Stomach (tissue), 9 donors: Measurements from ENCODE around the gene RPS6KA1. TPM values are rescaled to one million over a fixed set of nuclear protein-coding genes. Genes with fewer than 3 reads are reported as not detected.
A peak's percentile ranks its signal among the peaks of the same experiment; 100 is the strongest.
"Not testable (repeated sequence)": the region's sequence is repeated elsewhere in the genome, so short reads cannot be mapped to it uniquely, and the experiment has no call there.

Experiments used
- DNase-seq, 2 donors: peaks; one replicate each; pipeline versions ENCODE4 v3.0.0 to v3.0.0-alpha.2; 2013 to 2019
- H3K27ac ChIP-seq, 5 donors: fragments of 200-600 bp in 4 of 5; sonication (generic) in 4 of 5; one replicate each; pipeline ENCODE4 v1.5.1; 2013 to 2019; ENCODE audit warnings: mild to moderate bottlenecking in 1 of 5, moderate library complexity in 1 of 5
- H3K27me3 ChIP-seq, 3 donors: fragments of 200-600 bp; sonication (generic); one replicate each; pipeline ENCODE4 v1.5.1; 2017 to 2019; ENCODE audit warnings: mixed run types in 1 of 3
- H3K36me3 ChIP-seq, 4 donors: fragments of 200-600 bp; sonication (generic); 1 replicate in 3 of 4; 2 replicates in 1 of 4; pipeline ENCODE4 v1.5.1; 2016 to 2019
- H3K4me1 ChIP-seq, 4 donors: fragments of 200-600 bp; sonication (generic); one replicate each; pipeline ENCODE4 v1.5.1; 2016 to 2019
- H3K4me3 ChIP-seq, 4 donors: fragments of 200-600 bp; sonication (generic) in 3 of 4; one replicate each; pipeline ENCODE4 v1.5.1; 2016 to 2019; ENCODE audit warnings: mild to moderate bottlenecking in 1 of 4
- H3K9me3 ChIP-seq, 4 donors: fragments of 200-600 bp; sonication (generic); one replicate each; pipeline ENCODE4 v1.5.1; 2016 to 2019
- EP300 ChIP-seq: sonication (generic); formaldehyde crosslinking; IDR thresholded peaks from one replicate; pipeline ENCODE4 v1.6.1; 2017; ENCODE audit warnings: antibody characterized with exemption
- POLR2A ChIP-seq, 4 donors: fragments of 450-650 bp; IDR thresholded peaks; one replicate each; pipeline ENCODE4 v1.6.1; 2016; ENCODE audit warnings: antibody characterized with exemption in 4 of 4, control low read depth in 2 of 4, mild to moderate bottlenecking in 1 of 4, moderate library complexity in 1 of 4
- POLR2AphosphoS5 ChIP-seq, 3 donors: sonication (generic); formaldehyde crosslinking; IDR thresholded peaks; one replicate each; pipeline ENCODE4 v1.6.1; 2016; ENCODE audit warnings: antibody characterized with exemption in 3 of 3
- WGBS, 5 donors: extraction: QIAGEN DNeasy Blood & Tissue Kit in 3 of 5; methylation state at CpG; one replicate each; pipeline versions ENCODE4 v1.1.5 to v1.1.7; 2013 to 2018; 5-methylcytosine and 5-hydroxymethylcytosine counted together
- intact Hi-C: fragments of 100-400 bp; cut with DNase I; formaldehyde crosslinking; loops from one replicate; pipeline ENCODE4 v1.15.1; 2023; ENCODE audit warnings: low total_unique reads
- polyA plus RNA-seq, 3 donors: library from polyadenylated mRNA; stranded (reverse); fragments of 200-250 nt; gene quantifications; one replicate each; pipeline ENCODE4 v1.2.3, GENCODE V29; 2013
- total RNA-seq, 5 donors: library from RNA; depleted of rRNA; stranded (reverse); fragments of >200 nt; gene quantifications; one replicate each; pipeline versions ENCODE4 v1.1.0 to v1.2.3, GENCODE V29; 2014 to 2016
- TF ChIP-seq, protein P1 (sequence below), 7 experiments: fragments of 450-650 bp in 4 of 7; fragments of 200-600 bp in 3 of 7; sonication (generic) in 3 of 7; IDR thresholded peaks; one replicate each; pipeline ENCODE4 v1.5.1; 2016 to 2019; ENCODE audit warnings: antibody characterized with exemption in 7 of 7, control low read depth in 2 of 7, mild to moderate bottlenecking in 1 of 7
- donor health status: healthy with polysubstance abuse.
- donor health status: Bipolar disorder and iron deficiency.
- donor health status: healthy.

RPS6KA1 gene
- total and polyA plus RNA-seq, 8 donors = 15.2 to 769 (median 34.9) TPM

DNA sequence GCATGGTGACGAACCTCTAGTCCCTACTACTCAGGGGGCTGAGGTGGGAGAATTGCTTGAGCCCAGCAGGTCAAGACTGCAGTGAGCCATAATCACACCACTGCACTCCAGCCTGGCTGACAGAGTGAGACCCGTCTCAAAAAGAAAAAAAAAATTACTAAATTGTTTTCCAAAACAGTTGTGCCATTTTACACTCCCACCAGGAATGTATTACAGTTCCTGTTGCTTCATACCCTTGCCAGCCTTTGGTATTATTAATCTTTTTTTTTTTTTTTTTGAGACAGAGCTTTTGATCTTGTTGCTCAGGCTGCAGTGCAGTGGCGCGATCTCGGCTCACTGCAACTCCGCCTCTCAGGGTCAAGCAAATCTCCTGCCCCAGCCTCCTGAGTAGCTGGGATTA is 55.9 kb downstream of the RPS6KA1 start:
- no peaks in the 10 kb centered on the region for H3K36me3 ChIP-seq
- H3K27me3 ChIP-seq = no peaks in the 10 kb centered on the region
- peaks cover 0 to 8% (median 7%) of the 10 kb centered on the region in 4 donors for H3K9me3 ChIP-seq
- no peak for DNase-seq
- intact Hi-C loops = no loop called here
- WGBS, 5 donors = 80 to 89% (median 88%) methylated on average over 6 of the region's 6 CpGs
- H3K27ac ChIP-seq = no peak overlapping the region
- TF ChIP-seq, protein P1, sequence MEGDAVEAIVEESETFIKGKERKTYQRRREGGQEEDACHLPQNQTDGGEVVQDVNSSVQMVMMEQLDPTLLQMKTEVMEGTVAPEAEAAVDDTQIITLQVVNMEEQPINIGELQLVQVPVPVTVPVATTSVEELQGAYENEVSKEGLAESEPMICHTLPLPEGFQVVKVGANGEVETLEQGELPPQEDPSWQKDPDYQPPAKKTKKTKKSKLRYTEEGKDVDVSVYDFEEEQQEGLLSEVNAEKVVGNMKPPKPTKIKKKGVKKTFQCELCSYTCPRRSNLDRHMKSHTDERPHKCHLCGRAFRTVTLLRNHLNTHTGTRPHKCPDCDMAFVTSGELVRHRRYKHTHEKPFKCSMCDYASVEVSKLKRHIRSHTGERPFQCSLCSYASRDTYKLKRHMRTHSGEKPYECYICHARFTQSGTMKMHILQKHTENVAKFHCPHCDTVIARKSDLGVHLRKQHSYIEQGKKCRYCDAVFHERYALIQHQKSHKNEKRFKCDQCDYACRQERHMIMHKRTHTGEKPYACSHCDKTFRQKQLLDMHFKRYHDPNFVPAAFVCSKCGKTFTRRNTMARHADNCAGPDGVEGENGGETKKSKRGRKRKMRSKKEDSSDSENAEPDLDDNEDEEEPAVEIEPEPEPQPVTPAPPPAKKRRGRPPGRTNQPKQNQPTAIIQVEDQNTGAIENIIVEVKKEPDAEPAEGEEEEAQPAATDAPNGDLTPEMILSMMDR (IDR thresholded peaks at IDR 0.05) = no peak
- TF ChIP-seq POLR2A (IDR thresholded peaks at IDR 0.05) = no peak
- TF ChIP-seq EP300 = no peak
- no peak for TF ChIP-seq POLR2AphosphoS5 (IDR thresholded peaks at IDR 0.05)
- no peak overlapping the region for H3K4me3 ChIP-seq
- no peaks in the 10 kb centered on the region for H3K4me1 ChIP-seq

DNA sequence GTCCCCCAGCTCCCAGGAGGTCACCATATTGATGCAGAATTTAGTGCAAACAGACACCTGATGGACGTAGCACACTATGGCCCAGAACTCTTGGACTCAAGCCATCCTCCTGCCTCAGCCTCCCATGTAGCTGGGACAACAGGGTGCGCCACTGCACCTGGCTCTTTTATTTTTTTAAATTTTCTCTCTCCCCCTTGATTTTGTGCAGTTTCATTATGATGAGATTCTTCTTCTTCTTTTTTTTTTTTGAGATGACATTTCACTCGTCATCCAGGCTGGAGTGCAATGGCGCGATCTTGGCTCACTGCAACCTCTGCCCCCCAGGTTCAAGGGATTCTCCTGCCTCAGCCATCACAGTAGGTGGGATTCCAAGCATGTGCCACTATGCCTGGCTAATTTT is 63.8 kb downstream of the RPS6KA1 start:
- Histone ChIP-seq H3K9me3 (peaks cover 0 to 5% (median 5%) of the 10 kb centered on the region in 4 donors), H3K27ac (no peak overlapping the region), H3K4me3 (no peak overlapping the region), H3K27me3 (no peaks in the 10 kb centered on the region), H3K36me3 (no peaks in the 10 kb centered on the region), H3K4me1 (no peaks in the 10 kb centered on the region)
- DNase-seq = no peak
- 72 to 83% (median 79%) methylated on average over 5 of the region's 5 CpGs for WGBS, 5 donors
- no peak for TF ChIP-seq POLR2AphosphoS5 (IDR thresholded peaks at IDR 0.05)
- no peak for TF ChIP-seq POLR2A (IDR thresholded peaks at IDR 0.05)
- TF ChIP-seq, protein P1 (IDR thresholded peaks at IDR 0.05) = no peak
- TF ChIP-seq EP300 = no peak
- intact Hi-C loops = no loop called here

DNA sequence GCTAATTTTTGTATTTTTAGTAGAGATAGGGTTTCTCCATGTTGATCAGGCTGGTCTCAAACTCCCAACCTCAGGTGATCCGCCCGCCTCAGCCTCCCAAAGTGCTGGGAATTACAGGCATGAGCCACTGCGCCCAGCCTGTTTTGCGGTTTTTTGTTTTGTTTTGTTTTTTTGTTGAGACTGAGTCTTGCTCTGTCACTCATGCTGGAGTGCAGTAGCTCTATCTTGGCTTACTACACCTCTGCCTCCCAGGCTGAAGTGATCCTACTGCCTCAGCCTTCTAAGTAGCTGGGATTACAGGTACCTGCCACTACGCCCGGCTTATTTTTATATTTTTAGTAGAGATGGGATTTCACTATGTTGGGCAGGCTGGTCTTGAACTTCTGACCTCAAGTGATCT is 65.0 kb downstream of the RPS6KA1 start:
- H3K4me3 ChIP-seq, H3K36me3 ChIP-seq, H3K27me3 ChIP-seq, H3K9me3 ChIP-seq, H3K27ac ChIP-seq, DNase-seq, intact Hi-C loops, H3K4me1 ChIP-seq: not testable (repeated sequence)
- 88 to 96% (median 94%) methylated on average over 5 to 6 of the region's 6 CpGs for WGBS, 5 donors

DNA sequence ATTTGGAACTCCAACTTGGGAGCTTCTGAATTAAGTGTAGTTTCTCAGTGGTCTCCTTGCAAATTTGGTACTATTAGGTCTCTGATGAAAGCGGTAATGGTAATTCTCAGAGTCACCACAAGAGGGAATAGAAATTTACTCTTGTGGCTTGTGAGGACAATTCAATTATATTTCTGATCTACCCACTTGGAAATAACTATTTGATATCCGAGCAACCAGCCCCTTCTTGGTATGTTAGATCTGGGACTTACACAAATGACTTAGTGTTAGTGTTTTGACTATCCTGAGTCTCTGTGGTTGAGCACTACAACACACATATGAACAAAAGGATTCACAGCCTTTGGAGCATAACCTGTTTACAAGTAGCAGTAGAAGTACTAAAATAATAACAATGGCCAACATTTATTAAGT is 68.1 kb downstream of the RPS6KA1 start:
- TF ChIP-seq POLR2A (IDR thresholded peaks at IDR 0.05) = no peak
- no peak for TF ChIP-seq POLR2AphosphoS5 (IDR thresholded peaks at IDR 0.05)
- no peak for TF ChIP-seq EP300
- TF ChIP-seq, protein P1 (IDR thresholded peaks at IDR 0.05) = peak in 5 of 7 experiments; percentile 53 to 78 (median 73)
- Histone ChIP-seq H3K4me3 (no peak overlapping the region), H3K27me3 (no peaks in the 10 kb centered on the region), H3K27ac (no peak overlapping the region), H3K4me1 (peaks cover 0 to 6% (median 3%) of the 10 kb centered on the region in 4 donors), H3K9me3 (no peaks in the 10 kb centered on the region), H3K36me3 (no peaks in the 10 kb centered on the region)
- intact Hi-C loops = no loop called here
- WGBS, 5 donors = 0 to 6% (median 4%) methylated on average over 2 of the region's 2 CpGs
- DNase-seq = peak in 1 of 2 donors; percentile 75

DNA sequence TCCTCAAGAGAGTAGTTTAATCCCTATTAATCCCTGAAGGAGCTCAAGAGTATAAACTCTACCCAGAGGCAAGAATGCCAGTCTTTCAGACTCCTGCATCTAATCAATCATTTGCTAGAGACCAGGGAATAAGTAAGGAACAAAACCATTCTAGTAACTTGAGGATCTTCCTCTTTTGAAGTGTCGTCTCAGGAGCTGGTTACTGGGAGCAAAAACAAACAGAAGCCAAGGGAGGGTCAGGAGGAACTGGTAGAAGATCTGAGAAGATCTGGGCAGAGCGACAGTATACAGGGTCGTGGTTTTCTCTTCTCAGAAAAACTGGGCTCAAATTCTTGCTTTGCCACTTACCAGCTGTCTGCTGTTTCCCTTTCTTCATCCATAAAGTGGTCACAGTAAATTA is 69.3 kb downstream of the RPS6KA1 start:
- H3K4me3 ChIP-seq = no peak overlapping the region
- intact Hi-C loops = no loop called here
- 29 to 50% (median 44%) methylated on average over 3 of the region's 3 CpGs for WGBS, 5 donors
- no peak for DNase-seq
- H3K27ac ChIP-seq = no peak overlapping the region
- no peak for TF ChIP-seq POLR2AphosphoS5 (IDR thresholded peaks at IDR 0.05)
- TF ChIP-seq, protein P1 (IDR thresholded peaks at IDR 0.05) = no peak
- TF ChIP-seq POLR2A (IDR thresholded peaks at IDR 0.05) = no peak
- no peak for TF ChIP-seq EP300
- H3K36me3 ChIP-seq = no peaks in the 10 kb centered on the region
- no peaks in the 10 kb centered on the region for H3K9me3 ChIP-seq
- peaks cover 0 to 7% (median 3%) of the 10 kb centered on the region in 4 donors for H3K4me1 ChIP-seq
- no peaks in the 10 kb centered on the region for H3K27me3 ChIP-seq
